CD4-positive, alpha-beta T cell (primary cell): ENCODE measurements around the gene CDT1. TPM values are rescaled to one million over a fixed set of nuclear protein-coding genes. Genes with fewer than 3 reads are reported as not detected.

Experiments used
- ATAC-seq: fragments of 200-7000 bp; cut with Tn5 transposase; one replicate; pipeline ENCODE4 v1.10.0; 2022; ENCODE audit warnings: mild to moderate bottlenecking; ENCODE audit not compliant: poor library complexity
- CTCF ChIA-PET: fragments of 350-600 bp; sonication (Branson Sonifier 250); formaldehyde crosslinking; loops from one replicate; lab custom pipeline; 2021; ENCODE audit warnings: antibody characterized with exemption, inconsistent platforms; lab: Charles Lee
- POLR2A ChIA-PET: fragments of 350-600 bp; sonication (Branson Sonifier 250); formaldehyde crosslinking; loops from one replicate; lab custom pipeline; 2021; ENCODE audit warnings: antibody characterized with exemption, inconsistent platforms; lab: Charles Lee
- DNase-seq, 14 experiments: peaks; one replicate each; pipeline ENCODE4 v3.0.0-alpha.2; 2013 to 2020; ENCODE audit warnings: mixed read lengths in 2 of 14
- H3K27ac ChIP-seq, 2 donors: one replicate each; pipeline versions ENCODE4 v1.5.1 to v1.7.0; 2013; ENCODE audit warnings: low read length in 2 of 2, low read depth in 1 of 2, mild to moderate bottlenecking in 1 of 2
- H3K27me3 ChIP-seq, 2 experiments: 1 replicate in 1 of 2; 2 replicates in 1 of 2; pipeline versions ENCODE4 v1.6.1 to v1.7.0; 2013; ENCODE audit warnings: low read length in 2 of 2, control low read depth in 1 of 2, mild to moderate bottlenecking in 1 of 2, moderate library complexity in 1 of 2; ENCODE audit not compliant: insufficient read depth in 2 of 2, control insufficient read depth in 1 of 2
- H3K36me3 ChIP-seq: one replicate; pipeline ENCODE4 v1.6.1; 2013; ENCODE audit warnings: low read length, control low read depth; ENCODE audit not compliant: insufficient read depth
- H3K4me1 ChIP-seq: one replicate; pipeline ENCODE4 v1.6.1; 2013; ENCODE audit warnings: low read length, control low read depth; ENCODE audit not compliant: insufficient read depth
- H3K4me3 ChIP-seq: one replicate; pipeline ENCODE4 v1.5.1; 2013; ENCODE audit warnings: mild to moderate bottlenecking, low read length, moderate library complexity
- H3K9me3 ChIP-seq, 2 experiments: 1 replicate in 1 of 2; 2 replicates in 1 of 2; pipeline versions ENCODE4 v1.6.1 to v1.7.0; 2013; ENCODE audit warnings: low read length in 2 of 2, mild to moderate bottlenecking in 2 of 2, control low read depth in 1 of 2, moderate library complexity in 1 of 2; ENCODE audit not compliant: control insufficient read depth in 1 of 2, insufficient read depth in 1 of 2
- H3K27ac Mint-ChIP-seq: one replicate; pipeline ENCODE4 v1.8.0; 2020; ENCODE audit warnings: mixed read lengths
- H3K27me3 Mint-ChIP-seq: one replicate; pipeline ENCODE4 v1.8.0; 2021; ENCODE audit warnings: mixed read lengths
- H3K36me3 Mint-ChIP-seq: one replicate; pipeline ENCODE4 v1.8.0; 2021; ENCODE audit warnings: low read depth, mixed read lengths
- H3K4me1 Mint-ChIP-seq: one replicate; pipeline ENCODE4 v1.8.0; 2021; ENCODE audit warnings: low read depth, mixed read lengths
- H3K4me3 Mint-ChIP-seq: one replicate; pipeline ENCODE4 v1.8.0; 2020; ENCODE audit warnings: mild to moderate bottlenecking, mixed read lengths
- H3K9me3 Mint-ChIP-seq: one replicate; pipeline ENCODE4 v1.8.0; 2020; ENCODE audit warnings: mixed read lengths
- CTCF ChIP-seq: fragments of 200-600 bp; IDR thresholded peaks from one replicate; pipeline ENCODE4 v1.8.0; 2022; ENCODE audit warnings: antibody characterized with exemption, mild to moderate bottlenecking
- intact Hi-C, 2 experiments: fragments of 100-400 bp; cut with DNase I in 1 of 2; cut with micrococcal nuclease in 1 of 2; formaldehyde crosslinking; loops; one replicate each; pipeline versions ENCODE4 v1.15.1 to v1.9.0; 2023 to 2025; cut with DNase I, micrococcal nuclease
- total RNA-seq, 174 experiments: library from RNA in 2 of 174; stranded (reverse) in 2 of 174; gene quantifications; one replicate each; pipeline ENCODE4 v1.2.3 and lab custom pipeline; 2021 to 2026

The CDT1 gene
- total RNA-seq, 2 experiments from 2014 or later: 0.47 to 1.0 TPM

GRCh38 chr16:88764080-88764479 lies 39.5 kb upstream of the CDT1 start:
- TF ChIP-seq CTCF: no peak
- H3K4me3 Mint-ChIP-seq: no peak overlapping the region
- no peak overlapping the region for H3K4me3 ChIP-seq
- no peaks in the 10 kb centered on the region for H3K9me3 Mint-ChIP-seq
- ATAC-seq (no peak), DNase-seq (no peak)
- no peaks in the 10 kb centered on the region for H3K27me3 Mint-ChIP-seq
- no peak overlapping the region for H3K27ac ChIP-seq
- H3K4me1 Mint-ChIP-seq: peaks cover 14% of the 10 kb centered on the region
- intact Hi-C loops: no loop called here
- peaks cover 5% of the 10 kb centered on the region for H3K36me3 Mint-ChIP-seq
- CTCF ChIA-PET: no interaction called here
- no peak overlapping the region for H3K27ac Mint-ChIP-seq
- H3K9me3 ChIP-seq: peaks cover 0 to 2% of the 10 kb centered on the region in 2 experiments
- POLR2A ChIA-PET: interaction anchor here (1.5 kb wide), 1 partner anchor 62 kb away, joined by 4 read pairs; no protein-coding TSS in a partner anchor
- H3K36me3 ChIP-seq: peaks cover 20% of the 10 kb centered on the region
- peaks cover 87% of the 10 kb centered on the region for H3K4me1 ChIP-seq
- H3K27me3 ChIP-seq: no peaks in the 10 kb centered on the region

GRCh38 chr16:88764913-88765349 lies 38.7 kb upstream of the CDT1 start:
- Histone ChIP-seq H3K36me3 (peaks cover 26% of the 10 kb centered on the region), H3K4me1 (peaks cover 87% of the 10 kb centered on the region), H3K27me3 (no peaks in the 10 kb centered on the region), H3K9me3 (no peaks in the 10 kb centered on the region), H3K4me3 (no peak overlapping the region), H3K27ac (no peak overlapping the region)
- no peak for ATAC-seq
- ChIA-PET CTCF (no interaction called here), POLR2A (interaction anchor here (0.9 kb wide), 1 partner anchor 16 kb away, joined by 3 read pairs; no protein-coding TSS in a partner anchor)
- Mint-ChIP-seq H3K27ac (no peak overlapping the region), H3K27me3 (no peaks in the 10 kb centered on the region), H3K4me3 (no peak overlapping the region), H3K4me1 (peaks cover 9% of the 10 kb centered on the region), H3K9me3 (no peaks in the 10 kb centered on the region), H3K36me3 (no peaks in the 10 kb centered on the region)
- no peak for TF ChIP-seq CTCF
- intact Hi-C loops: no loop called here
- no peak for DNase-seq

GRCh38 chr16:88766975-88767374 lies 36.6 kb upstream of the CDT1 start:
- Histone ChIP-seq H3K27me3 (no peaks in the 10 kb centered on the region), H3K27ac (no peak overlapping the region), H3K9me3 (no peaks in the 10 kb centered on the region), H3K36me3 (peaks cover 33% of the 10 kb centered on the region), H3K4me1 (peaks cover 85% of the 10 kb centered on the region), H3K4me3 (no peak overlapping the region)
- no peak for TF ChIP-seq CTCF
- H3K9me3 Mint-ChIP-seq: no peaks in the 10 kb centered on the region
- no peaks in the 10 kb centered on the region for H3K27me3 Mint-ChIP-seq
- intact Hi-C loops: no loop called here
- DNase-seq (no peak), ATAC-seq (no peak)
- H3K36me3 Mint-ChIP-seq: no peaks in the 10 kb centered on the region
- CTCF ChIA-PET: interaction anchor here (1.7 kb wide), 1 partner anchor 15 kb away, joined by 3 read pairs; no protein-coding TSS in a partner anchor
- H3K4me3 Mint-ChIP-seq: no peak overlapping the region
- peaks cover 15% of the 10 kb centered on the region for H3K4me1 Mint-ChIP-seq
- H3K27ac Mint-ChIP-seq: peak overlapping the region; percentile 58
- POLR2A ChIA-PET: interaction anchor here (1.1 kb wide), 1 partner anchor 29 kb away, joined by 4 read pairs; no protein-coding TSS in a partner anchor
